ENCODE results near the gene TECTA. TPM values are rescaled to one million over a fixed set of nuclear protein-coding genes. Genes with fewer than 3 reads are reported as not detected.

Gene TECTA
- total RNA-seq, 1 experiment from 2014 or later, result 0.41 TPM

DNA sequence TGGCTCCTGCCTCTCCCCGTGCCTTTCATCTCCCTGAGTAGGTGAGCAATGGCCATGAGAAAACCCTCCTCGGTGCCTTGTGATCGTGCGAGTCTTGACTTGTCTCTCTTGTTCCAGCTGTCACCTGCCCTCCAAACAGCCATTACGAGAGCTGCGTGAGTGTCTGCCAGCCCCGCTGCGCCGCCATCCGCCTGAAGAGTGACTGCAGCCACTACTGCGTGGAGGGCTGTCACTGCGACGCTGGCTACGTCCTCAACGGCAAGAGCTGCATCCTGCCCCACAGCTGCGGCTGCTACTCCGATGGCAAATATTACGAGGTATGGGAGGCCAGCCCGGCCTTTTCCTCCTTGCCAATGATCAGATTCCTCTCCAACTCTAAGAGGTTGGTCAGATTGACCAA, 51.7 kb downstream of the TECTA start:
- POLR2A ChIA-PET, result no interaction called here

DNA sequence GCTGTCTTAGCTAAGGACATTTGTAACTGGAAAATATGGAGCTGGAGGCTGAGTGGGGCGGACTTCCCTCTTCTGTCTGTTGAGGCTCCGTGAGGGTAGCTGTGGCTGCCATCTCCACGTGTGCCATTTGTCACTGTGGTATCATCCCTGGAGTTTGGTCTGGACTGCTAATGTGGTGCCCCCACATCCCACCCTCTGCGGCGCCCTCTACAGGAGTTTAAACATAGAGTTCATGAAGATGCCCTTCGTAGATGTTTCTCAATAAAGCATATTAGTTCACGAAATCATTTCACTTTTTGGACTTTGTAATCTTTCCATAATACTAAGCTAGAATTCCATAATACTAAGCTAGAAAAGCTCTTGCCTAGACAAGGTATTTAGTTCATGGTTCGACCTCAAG, 52.4 kb downstream of the TECTA start:
- intact Hi-C loops (cut with micrococcal nuclease; ENCODE audit: unreplicated experiment), result no loop called here
- CTCF ChIA-PET, result interaction anchor here (2.6 kb wide), 1 partner anchor 41 kb away, joined by 6 read pairs; no protein-coding TSS in a partner anchor
- no peaks in the 10 kb centered on the region for H3K27me3 ChIP-seq (replicated peaks; ENCODE audit: control insufficient read depth, insufficient read depth, low read length)

More for the DNA sequence above, 51.7 kb downstream of the TECTA start:
- no peak for DNase-seq
- no peaks in the 10 kb centered on the region for H3K9me3 ChIP-seq
- BruUV-seq (replicated peaks), result no TSS peak
- H3K36me3 ChIP-seq (ENCODE audit: control insufficient read depth, insufficient read depth, low read length), result no peaks in the 10 kb centered on the region
- no peaks in the 10 kb centered on the region for H3K36me3 Mint-ChIP-seq (ENCODE audit: insufficient read depth, unreplicated experiment)
- CTCF ChIA-PET, result interaction anchor here (0.7 to 2.6 kb wide), 2 partner anchors 42 to 72 kb away, joined by 3 to 6 read pairs; no protein-coding TSS in a partner anchor
- peaks cover 26% of the 10 kb centered on the region for H3K27me3 Mint-ChIP-seq (ENCODE audit: insufficient read depth, unreplicated experiment)
- intact Hi-C loops (cut with micrococcal nuclease; ENCODE audit: unreplicated experiment), result no loop called here
- H3K4me3 ChIP-seq (ENCODE audit: low read depth, low read length), result no peak overlapping the region
- H3K4me1 ChIP-seq, result no peaks in the 10 kb centered on the region
- TF ChIP-seq, protein P1, sequence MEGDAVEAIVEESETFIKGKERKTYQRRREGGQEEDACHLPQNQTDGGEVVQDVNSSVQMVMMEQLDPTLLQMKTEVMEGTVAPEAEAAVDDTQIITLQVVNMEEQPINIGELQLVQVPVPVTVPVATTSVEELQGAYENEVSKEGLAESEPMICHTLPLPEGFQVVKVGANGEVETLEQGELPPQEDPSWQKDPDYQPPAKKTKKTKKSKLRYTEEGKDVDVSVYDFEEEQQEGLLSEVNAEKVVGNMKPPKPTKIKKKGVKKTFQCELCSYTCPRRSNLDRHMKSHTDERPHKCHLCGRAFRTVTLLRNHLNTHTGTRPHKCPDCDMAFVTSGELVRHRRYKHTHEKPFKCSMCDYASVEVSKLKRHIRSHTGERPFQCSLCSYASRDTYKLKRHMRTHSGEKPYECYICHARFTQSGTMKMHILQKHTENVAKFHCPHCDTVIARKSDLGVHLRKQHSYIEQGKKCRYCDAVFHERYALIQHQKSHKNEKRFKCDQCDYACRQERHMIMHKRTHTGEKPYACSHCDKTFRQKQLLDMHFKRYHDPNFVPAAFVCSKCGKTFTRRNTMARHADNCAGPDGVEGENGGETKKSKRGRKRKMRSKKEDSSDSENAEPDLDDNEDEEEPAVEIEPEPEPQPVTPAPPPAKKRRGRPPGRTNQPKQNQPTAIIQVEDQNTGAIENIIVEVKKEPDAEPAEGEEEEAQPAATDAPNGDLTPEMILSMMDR (IDR thresholded peaks at IDR 0.05; ENCODE audit: insufficient read depth in 1 of 2, low read depth in 1 of 2, low read length in 1 of 2, severe bottlenecking in 1 of 2, unreplicated experiment in 1 of 2), result no peak
- H3K9me3 Mint-ChIP-seq (ENCODE audit: unreplicated experiment), result no peaks in the 10 kb centered on the region
- H3K4me3 Mint-ChIP-seq (ENCODE audit: unreplicated experiment), result no peak overlapping the region
- H3K27ac Mint-ChIP-seq (ENCODE audit: unreplicated experiment), result no peak overlapping the region
- H3K4me1 Mint-ChIP-seq (ENCODE audit: low read depth, unreplicated experiment), result no peaks in the 10 kb centered on the region
- no peaks in the 10 kb centered on the region for H3K27me3 ChIP-seq (replicated peaks; ENCODE audit: control insufficient read depth, insufficient read depth, low read length)

DNA sequence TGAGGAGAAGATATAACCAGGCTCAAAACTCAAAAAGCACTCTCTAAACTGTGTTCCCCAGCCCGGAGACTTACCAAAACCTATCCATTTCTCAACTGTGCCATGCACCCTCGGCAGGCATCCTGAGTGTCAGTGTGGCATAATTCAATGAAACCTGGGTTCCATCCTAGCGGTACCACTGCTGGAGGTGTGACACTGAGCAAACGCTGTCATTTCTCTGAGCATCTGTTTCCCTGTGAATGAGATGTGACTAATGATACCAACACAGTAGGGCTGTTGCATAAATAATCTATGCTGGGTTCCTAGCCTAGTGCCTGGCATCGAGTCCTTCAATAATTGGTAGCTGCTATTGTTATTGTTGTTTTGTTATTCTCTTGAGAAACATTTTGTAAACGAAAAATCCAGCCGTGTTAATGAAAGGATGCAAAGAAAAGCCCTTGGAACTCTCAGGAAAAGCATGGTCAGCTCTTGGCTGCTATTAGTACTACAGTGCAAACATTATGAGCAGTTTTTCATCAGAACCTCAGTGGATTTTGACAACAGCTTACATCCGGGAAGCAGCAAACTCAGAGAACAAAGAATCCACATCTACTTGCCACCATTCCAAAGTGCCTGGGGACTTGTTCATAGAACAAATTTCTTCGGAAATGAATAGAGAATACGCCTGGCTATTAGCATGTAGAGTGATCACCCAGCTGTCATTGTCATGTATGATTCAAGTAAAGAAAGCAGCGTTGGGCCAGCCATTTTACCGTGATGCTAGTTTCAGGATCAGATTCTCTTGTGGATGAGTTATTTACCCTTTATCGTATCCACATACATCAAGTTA, 53.7 kb downstream of the TECTA start:
- DNase-seq, result no peak
- Histone ChIP-seq H3K36me3 (ENCODE audit: control insufficient read depth, insufficient read depth, low read length) (no peaks in the 10 kb centered on the region), H3K4me1 (no peaks in the 10 kb centered on the region), H3K27me3 (replicated peaks; ENCODE audit: control insufficient read depth, insufficient read depth, low read length) (no peaks in the 10 kb centered on the region), H3K4me3 (ENCODE audit: low read depth, low read length) (no peak overlapping the region), H3K9me3 (no peaks in the 10 kb centered on the region)
- CTCF ChIA-PET, result no interaction called here
- no peaks in the 10 kb centered on the region for H3K36me3 Mint-ChIP-seq (ENCODE audit: insufficient read depth, unreplicated experiment)
- POLR2A ChIA-PET, result no interaction called here
- H3K27me3 Mint-ChIP-seq (ENCODE audit: insufficient read depth, unreplicated experiment), result peaks cover 31% of the 10 kb centered on the region
- no peaks in the 10 kb centered on the region for H3K9me3 Mint-ChIP-seq (ENCODE audit: unreplicated experiment)
- BruUV-seq (replicated peaks), result no TSS peak
- no peak overlapping the region for H3K27ac Mint-ChIP-seq (ENCODE audit: unreplicated experiment)
- intact Hi-C loops (cut with micrococcal nuclease; ENCODE audit: unreplicated experiment), result no loop called here
- H3K4me1 Mint-ChIP-seq (ENCODE audit: low read depth, unreplicated experiment), result no peaks in the 10 kb centered on the region
- H3K4me3 Mint-ChIP-seq (ENCODE audit: unreplicated experiment), result no peak overlapping the region
- TF ChIP-seq, protein P1 (IDR thresholded peaks at IDR 0.05; ENCODE audit: insufficient read depth in 1 of 2, low read depth in 1 of 2, low read length in 1 of 2, severe bottlenecking in 1 of 2, unreplicated experiment in 1 of 2), result no peak

More for the DNA sequence above, 52.4 kb downstream of the TECTA start:
- H3K9me3 ChIP-seq, result no peaks in the 10 kb centered on the region
- Mint-ChIP-seq H3K27ac (ENCODE audit: unreplicated experiment) (no peak overlapping the region), H3K27me3 (ENCODE audit: insufficient read depth, unreplicated experiment) (peaks cover 29% of the 10 kb centered on the region), H3K9me3 (ENCODE audit: unreplicated experiment) (no peaks in the 10 kb centered on the region), H3K4me1 (ENCODE audit: low read depth, unreplicated experiment) (no peaks in the 10 kb centered on the region), H3K36me3 (ENCODE audit: insufficient read depth, unreplicated experiment) (no peaks in the 10 kb centered on the region), H3K4me3 (ENCODE audit: unreplicated experiment) (no peak overlapping the region)
- DNase-seq, result no peak
- no TSS peak for BruUV-seq (replicated peaks)
- no peak overlapping the region for H3K4me3 ChIP-seq (ENCODE audit: low read depth, low read length)
- TF ChIP-seq, protein P1 (IDR thresholded peaks at IDR 0.05; ENCODE audit: insufficient read depth in 1 of 2, low read depth in 1 of 2, low read length in 1 of 2, severe bottlenecking in 1 of 2, unreplicated experiment in 1 of 2), result peak in 1 of 2 experiments; percentile 23
- no peaks in the 10 kb centered on the region for H3K36me3 ChIP-seq (ENCODE audit: control insufficient read depth, insufficient read depth, low read length)
- H3K4me1 ChIP-seq, result no peaks in the 10 kb centered on the region
- POLR2A ChIA-PET, result no interaction called here

Data from Caco-2 (cell line).